HG02763 (cell line): ENCODE data around the gene UBL4A.

Source experiments
- ATAC-seq: cut with Tn5 transposase; IDR thresholded peaks from one replicate; pipeline ENCODE4 v1.9.1; 2021; ENCODE audit warnings: mild to moderate bottlenecking, moderate library complexity; ENCODE audit not compliant: unreplicated experiment

UBL4A gene

GRCh38 chrX:154486396-154487207 lies at the start of gene UBL4A:
UBL4A (minus strand) TSS chrX:154486615; CDS start chrX:154486584, 31 bp downstream.
- ATAC-seq = no peak

DNA sequence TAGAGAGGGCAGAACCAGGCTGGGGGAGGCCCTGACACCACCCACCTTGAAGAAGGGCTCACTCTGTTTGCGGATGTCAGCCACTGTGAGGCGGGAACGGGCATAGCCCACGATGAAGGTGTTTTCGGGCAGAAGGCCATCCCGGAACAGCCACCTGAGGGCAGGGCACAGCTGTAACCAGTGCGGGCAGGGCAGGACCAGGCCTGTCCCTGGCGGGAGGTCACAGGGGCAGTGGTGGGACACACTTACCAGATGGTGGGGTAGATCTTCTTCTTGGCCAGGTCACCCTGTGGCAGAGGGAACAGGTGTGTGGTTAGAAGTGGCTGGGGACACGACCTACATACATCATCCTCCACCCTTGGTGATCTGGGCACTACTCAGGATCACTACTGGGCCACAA lies 49.5 kb upstream of the UBL4A start:
- no peak for ATAC-seq

DNA sequence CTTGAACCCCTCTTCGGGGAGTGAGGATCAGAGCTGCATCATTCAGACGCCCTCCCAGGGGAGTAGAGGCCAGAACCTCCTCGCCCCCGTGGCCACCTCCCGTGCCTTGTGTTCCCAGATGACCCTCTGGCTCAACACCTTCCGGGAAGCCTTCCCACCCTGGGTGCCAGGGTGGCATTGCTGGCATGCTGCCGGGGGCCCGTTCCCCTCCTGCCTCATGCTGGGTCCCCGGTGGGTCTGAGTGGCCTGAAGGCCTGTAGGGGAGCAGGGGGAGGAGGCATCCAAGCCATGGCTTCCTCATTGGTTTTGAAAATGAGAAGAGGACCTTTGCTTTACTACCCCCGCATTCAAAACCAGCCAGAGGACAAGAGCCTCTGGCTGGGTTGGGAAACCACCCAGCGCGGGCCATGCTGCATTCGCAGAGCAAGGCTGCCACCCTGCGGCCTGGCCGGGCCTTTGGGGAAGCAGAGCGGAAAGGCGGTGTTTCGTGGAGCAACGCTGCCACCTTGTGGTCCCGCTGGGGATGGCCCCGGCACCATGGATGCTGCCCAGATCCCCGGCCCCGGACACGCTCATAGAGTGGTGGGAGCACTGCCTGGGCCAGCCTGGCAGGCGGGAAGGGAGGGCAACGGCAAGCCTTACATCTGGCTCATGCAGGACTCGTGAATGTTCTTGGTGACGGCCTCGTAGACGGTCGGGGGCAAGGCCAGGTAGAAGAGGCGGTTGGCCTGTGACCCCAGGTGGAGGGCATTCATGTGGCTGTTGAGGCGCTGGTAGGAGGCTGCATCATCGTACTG lies 48.3 kb upstream of the UBL4A start:
- ATAC-seq = peak; percentile 83

GRCh38 chrX:154532690-154533089 lies 46.3 kb upstream of the UBL4A start:
- no peak for ATAC-seq

DNA sequence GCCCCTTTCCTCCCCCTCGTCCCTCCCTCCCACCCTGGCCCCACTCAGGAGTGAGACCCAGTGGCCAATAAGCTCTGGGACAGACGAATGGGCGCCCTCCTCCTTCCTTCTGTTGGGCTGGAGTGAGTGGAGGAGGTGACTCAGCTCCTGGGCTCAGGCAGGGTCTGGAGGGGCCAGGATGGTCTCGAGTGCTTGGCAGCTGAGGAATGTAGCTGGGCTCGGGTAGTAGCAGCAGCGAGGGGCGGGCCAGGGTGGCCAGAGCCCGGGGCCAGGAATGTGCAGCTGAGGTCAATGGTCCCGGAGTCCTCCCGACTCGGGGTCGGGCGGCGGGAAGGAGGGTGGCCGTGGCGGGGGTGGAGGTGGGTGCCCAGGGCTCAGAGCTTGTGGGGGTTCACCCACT lies 45.2 kb upstream of the UBL4A start:
- ATAC-seq = no peak

DNA sequence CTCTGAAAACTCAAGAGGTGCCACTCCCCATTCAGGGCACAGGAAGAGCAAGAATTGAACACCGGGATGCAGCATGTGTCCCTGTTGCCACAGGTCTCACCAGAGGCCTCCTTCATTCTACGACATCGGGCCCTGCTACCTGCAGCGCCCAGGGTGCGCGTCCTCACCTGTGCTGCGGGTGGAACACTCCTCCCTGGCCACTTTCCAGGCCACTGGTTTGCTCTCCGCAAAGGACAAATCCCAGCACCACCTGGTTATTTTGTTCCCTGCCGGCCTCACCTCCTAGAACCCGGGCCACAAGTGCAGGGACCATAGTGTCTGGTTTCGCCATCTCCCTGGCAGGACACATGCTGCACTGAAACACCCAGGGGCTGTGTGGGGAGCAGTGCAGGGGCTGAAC lies 43.9 kb upstream of the UBL4A start:
- no peak for ATAC-seq

GRCh38 chrX:154529206-154529612 lies 42.8 kb upstream of the UBL4A start:
- ATAC-seq = no peak

DNA sequence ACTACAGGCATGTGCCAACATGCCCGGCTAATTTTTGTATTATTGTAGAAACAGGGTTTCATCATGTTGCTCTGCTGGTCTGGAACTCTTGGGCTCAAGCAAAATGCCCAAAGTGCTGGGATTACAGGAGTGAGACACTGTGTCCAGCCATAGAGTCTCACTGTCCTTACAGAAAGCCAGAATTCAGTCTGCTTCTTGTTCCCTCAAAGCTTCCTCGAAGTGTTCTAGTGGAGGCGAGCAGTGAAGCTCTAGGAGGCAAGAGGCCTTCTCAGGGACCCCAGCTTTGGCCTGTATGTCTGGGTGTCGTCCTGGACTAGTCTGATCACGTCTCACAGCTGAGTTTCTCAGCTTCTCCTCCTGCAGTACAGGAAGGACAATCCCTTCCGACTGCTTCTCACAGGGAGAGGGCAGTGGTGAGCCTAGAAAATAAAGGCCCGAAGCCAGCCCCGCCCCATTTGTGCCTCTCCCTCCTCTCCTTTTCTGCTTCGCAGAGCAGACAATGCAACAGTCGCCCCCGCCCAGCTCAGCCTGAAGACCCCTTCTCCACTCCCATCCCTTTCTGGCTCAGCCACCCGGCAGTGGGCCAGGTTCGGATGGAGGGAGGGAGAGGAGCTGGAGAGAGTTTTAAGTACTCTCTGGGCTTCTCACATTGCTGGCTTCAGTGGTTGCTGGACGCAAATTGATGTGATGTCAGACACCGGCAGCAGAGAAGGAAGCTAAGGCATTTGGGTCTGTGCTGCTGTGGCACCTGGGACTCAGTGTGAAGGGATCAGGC lies 40.7 kb upstream of the UBL4A start:
- ATAC-seq = no peak

GRCh38 chrX:154525606-154526490 lies 39.4 kb upstream of the UBL4A start:
- no peak for ATAC-seq

- no peak for ATAC-seq
Measured at GRCh38 chrX:154519389-154519788, 33.0 kb upstream of the UBL4A start.

DNA sequence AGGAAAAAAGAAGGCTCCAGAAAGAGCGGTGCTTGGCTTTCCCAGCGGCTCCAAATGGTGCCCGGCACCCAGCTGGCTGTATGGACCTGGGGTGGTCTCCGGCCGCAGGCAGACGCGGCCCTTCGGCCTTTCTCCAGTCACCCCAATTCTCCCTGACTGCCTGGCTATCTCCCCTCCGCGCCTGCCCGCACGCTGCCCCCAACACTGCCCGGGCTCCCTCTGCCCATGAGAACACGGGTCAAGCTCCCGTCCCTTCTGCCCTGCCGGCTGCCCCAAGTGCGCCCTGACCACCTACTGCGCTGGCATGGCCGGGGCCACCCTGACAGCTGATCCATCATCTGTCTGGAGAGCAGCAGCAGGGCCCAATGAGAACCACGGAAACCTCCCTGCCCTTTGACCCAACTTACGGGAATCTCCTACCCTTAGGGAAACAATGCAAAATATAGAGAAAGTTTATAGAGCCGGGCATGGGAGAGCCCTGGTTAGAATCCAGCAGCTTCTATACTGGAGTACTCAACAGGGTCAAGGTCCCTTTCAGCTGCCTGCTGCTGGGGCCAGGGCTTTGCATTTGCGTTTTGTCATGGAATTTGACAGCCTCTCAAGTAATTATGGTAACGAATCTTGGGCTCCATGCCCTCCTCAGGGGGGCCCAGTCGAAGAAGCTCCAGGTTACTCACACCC lies 30.8 kb upstream of the UBL4A start:
- no peak for ATAC-seq

GRCh38 chrX:154516656-154517100 lies 30.3 kb upstream of the UBL4A start:
- peak; percentile 14 for ATAC-seq

DNA sequence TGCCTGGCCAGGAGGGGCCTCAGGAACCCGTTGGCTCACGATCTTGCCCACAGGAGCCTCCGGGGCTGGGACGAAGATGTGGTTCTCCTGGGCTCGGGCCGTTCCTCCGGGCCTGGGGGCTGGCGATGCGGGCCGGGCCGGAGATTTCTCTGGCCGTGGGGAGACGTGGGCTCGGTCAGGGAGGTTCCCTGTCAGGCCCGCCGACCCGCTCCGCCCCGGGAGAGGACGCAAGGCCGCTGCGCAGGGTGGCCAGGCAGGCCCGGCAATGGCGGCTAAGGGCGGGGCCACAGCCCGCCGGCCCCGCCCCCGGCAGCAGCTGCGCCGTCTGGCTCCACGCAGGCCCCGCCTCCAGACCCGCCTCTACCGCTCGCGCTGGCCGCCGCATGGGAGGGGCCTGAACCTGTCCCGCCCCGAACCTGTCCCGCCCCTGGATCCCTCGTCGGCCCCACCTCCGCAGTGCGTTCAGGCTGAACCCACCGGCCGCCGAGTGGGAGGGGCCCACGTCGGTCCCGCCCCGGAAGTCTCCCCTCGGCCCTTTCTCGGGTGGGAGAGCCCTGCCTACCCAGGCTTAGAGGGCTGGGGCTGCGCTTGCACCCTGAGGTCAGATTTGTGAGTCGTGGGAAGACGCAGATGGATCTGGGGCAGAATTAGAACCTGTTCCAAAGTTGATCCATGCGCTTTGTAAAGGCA lies 29.7 kb upstream of the UBL4A start, which contains the start of gene FAM3A:
Gene FAM3A (minus strand): TSS at position 267 of the 690 bp plus-strand sequence. CDS start 460 bp downstream, outside the sequence.
- ATAC-seq = peak; percentile 88

- no peak for ATAC-seq
Measured at GRCh38 chrX:154515090-154515965, 28.9 kb upstream of the UBL4A start.

DNA sequence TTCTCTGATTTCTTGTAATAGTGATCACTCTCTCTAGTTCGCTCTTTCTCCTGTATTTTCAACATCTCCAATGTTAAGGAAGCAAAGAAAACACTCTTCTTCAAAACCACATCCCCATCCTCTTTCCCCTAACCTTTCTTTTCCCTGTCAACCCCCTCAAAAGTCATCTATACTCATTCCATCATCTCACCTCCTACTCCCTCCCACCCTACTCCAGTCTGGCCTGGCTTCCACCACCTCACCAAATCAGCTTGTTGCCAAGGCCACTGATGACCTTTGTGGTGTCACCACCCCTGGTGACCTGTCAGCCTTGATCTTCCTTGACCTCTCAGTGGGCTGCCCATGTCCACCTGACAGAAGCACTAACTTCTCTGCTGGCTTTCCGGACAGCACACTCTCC lies 27.3 kb upstream of the UBL4A start:
- ATAC-seq = no peak

GRCh38 chrX:154512879-154513553 lies 26.6 kb upstream of the UBL4A start:
- no peak for ATAC-seq

GRCh38 chrX:154511761-154512160 lies 25.3 kb upstream of the UBL4A start:
- ATAC-seq = no peak
